WTC11 (cell line): ENCODE measurements around the gene OPRL1. TPM values are rescaled to one million over a fixed set of nuclear protein-coding genes. Genes with fewer than 3 reads are reported as not detected.

ENCODE experiments used
- ATAC-seq: fragments of 200-7000 bp; cut with Tn5 transposase; 2 replicates; pipeline ENCODE4 v1.10.0; 2021; ENCODE audit warnings: mild to moderate bottlenecking, moderate library complexity
- CTCF ChIA-PET: fragments of 300-600 bp; sonication (Branson Sonifier 250); formaldehyde crosslinking; loops from one replicate; lab custom pipeline; 2021; ENCODE audit warnings: antibody characterized with exemption; lab: Charles Lee
- POLR2A ChIA-PET: fragments of 350-600 bp; sonication (Branson Sonifier 250); formaldehyde crosslinking; loops from one replicate; lab custom pipeline; 2021; ENCODE audit warnings: antibody characterized with exemption; lab: Charles Lee
- DNase-seq: peaks from one replicate; pipeline ENCODE4 v3.0.0; 2021; ENCODE audit warnings: low spot score
- H3K27ac Mint-ChIP-seq: 2 replicates; pipeline ENCODE4 v1.8.0; 2021; ENCODE audit warnings: mixed read lengths
- H3K27me3 Mint-ChIP-seq: 2 replicates; pipeline ENCODE4 v1.8.0; 2021; ENCODE audit warnings: low read depth, mild to moderate bottlenecking, moderate library complexity, mixed read lengths
- H3K36me3 Mint-ChIP-seq: 2 replicates; pipeline ENCODE4 v1.8.0; 2021; ENCODE audit warnings: mixed read lengths
- H3K4me1 Mint-ChIP-seq: 2 replicates; pipeline ENCODE4 v1.8.0; 2022; ENCODE audit warnings: mixed read lengths
- H3K4me3 Mint-ChIP-seq: 2 replicates; pipeline ENCODE4 v1.8.0; 2021; ENCODE audit warnings: mild to moderate bottlenecking, moderate library complexity, mixed read lengths
- H3K9me3 Mint-ChIP-seq: 2 replicates; pipeline ENCODE4 v1.8.0; 2021; ENCODE audit warnings: mixed read lengths
- ARID4B ChIP-seq: sonication (generic); formaldehyde crosslinking; IDR thresholded peaks from 2 replicates; pipeline ENCODE4 v1.8.0; 2023; ENCODE audit warnings: missing genetic modification reagents, mild to moderate bottlenecking, borderline replicate concordance
- ATF1 ChIP-seq: sonication (generic); formaldehyde crosslinking; IDR thresholded peaks from 2 replicates; pipeline ENCODE4 v1.8.1; 2023; ENCODE audit warnings: mild to moderate bottlenecking, moderate library complexity, missing genetic modification reagents
- EMX1 ChIP-seq: fragments of 250-450 bp; sonication (Bioruptor Pico); IDR thresholded peaks from 2 replicates; pipeline ENCODE4 v1.8.0; 2021; ENCODE audit warnings: mild to moderate bottlenecking
- ETV6 ChIP-seq: sonication (generic); formaldehyde crosslinking; IDR thresholded peaks from 2 replicates; pipeline ENCODE4 v1.8.1; 2022; ENCODE audit warnings: mild to moderate bottlenecking, missing genetic modification reagents
- FOXK1 ChIP-seq: sonication (generic); formaldehyde crosslinking; IDR thresholded peaks from 2 replicates; pipeline ENCODE4 v1.8.0; 2022; ENCODE audit warnings: mild to moderate bottlenecking, moderate library complexity, missing genetic modification reagents
- GABPB1 ChIP-seq: sonication (generic); formaldehyde crosslinking; IDR thresholded peaks from 2 replicates; pipeline ENCODE4 v1.8.1; 2023; ENCODE audit warnings: mild to moderate bottlenecking, missing genetic modification reagents
- GTF2I ChIP-seq: fragments of 250-450 bp; sonication (Bioruptor Pico); conservative IDR thresholded peaks from 2 replicates; pipeline ENCODE4 v1.4.0; 2021; ENCODE audit warnings: mild to moderate bottlenecking
- NR3C1 ChIP-seq: sonication (generic); formaldehyde crosslinking; conservative IDR thresholded peaks from 2 replicates; pipeline ENCODE4 v1.8.1; 2023; ENCODE audit warnings: low read depth, mild to moderate bottlenecking, missing genetic modification reagents
- RELA ChIP-seq: sonication (generic); formaldehyde crosslinking; IDR thresholded peaks from 2 replicates; pipeline ENCODE4 v1.8.1; 2022; ENCODE audit warnings: missing genetic modification reagents, mild to moderate bottlenecking, borderline replicate concordance
- SMAD3 ChIP-seq: sonication (generic); formaldehyde crosslinking; IDR thresholded peaks from 2 replicates; pipeline ENCODE4 v1.8.0; 2022; ENCODE audit warnings: missing genetic modification reagents, mild to moderate bottlenecking, borderline replicate concordance
- ZNF121 ChIP-seq: sonication (generic); formaldehyde crosslinking; IDR thresholded peaks from 2 replicates; pipeline ENCODE4 v1.8.0; 2023; ENCODE audit warnings: missing genetic modification reagents
- ZNF219 ChIP-seq: sonication (generic); formaldehyde crosslinking; IDR thresholded peaks from 2 replicates; pipeline ENCODE4 v1.8.0; 2023; ENCODE audit warnings: missing genetic modification reagents, mild to moderate bottlenecking, borderline replicate concordance
- ZNF232 ChIP-seq: sonication (generic); formaldehyde crosslinking; IDR thresholded peaks from 2 replicates; pipeline ENCODE4 v1.8.0; 2022; ENCODE audit warnings: mild to moderate bottlenecking, missing genetic modification reagents
- ZNF281 ChIP-seq: sonication (generic); formaldehyde crosslinking; IDR thresholded peaks from 2 replicates; pipeline ENCODE4 v1.8.0; 2023; ENCODE audit warnings: mild to moderate bottlenecking, missing genetic modification reagents
- ZNF423 ChIP-seq: fragments of 250-450 bp; sonication (Bioruptor Pico); IDR thresholded peaks from 2 replicates; pipeline ENCODE4 v2.1.2; 2022; ENCODE audit warnings: mild to moderate bottlenecking, moderate library complexity
- total RNA-seq: library from RNA; stranded (reverse); gene quantifications from 3 replicates; pipeline ENCODE4 v1.2.3, GENCODE V29; 2021
- TF ChIP-seq, protein P1 (sequence below): sonication (generic); formaldehyde crosslinking; IDR thresholded peaks from 2 replicates; pipeline ENCODE4 v1.8.0; 2022; ENCODE audit warnings: mild to moderate bottlenecking, missing genetic modification reagents
- TF ChIP-seq, protein P2 (sequence below): sonication (generic); formaldehyde crosslinking; IDR thresholded peaks from 2 replicates; pipeline ENCODE4 v1.8.1; 2023; ENCODE audit warnings: mild to moderate bottlenecking, moderate library complexity, missing genetic modification reagents
- TF ChIP-seq, protein P3 (sequence below): sonication (generic); formaldehyde crosslinking; IDR thresholded peaks from 2 replicates; pipeline ENCODE4 v1.8.0; 2023; ENCODE audit warnings: missing genetic modification reagents
- TF ChIP-seq, protein P4 (sequence below): sonication (generic); formaldehyde crosslinking; IDR thresholded peaks from 2 replicates; pipeline ENCODE4 v1.8.1; 2023; ENCODE audit warnings: mild to moderate bottlenecking, missing genetic modification reagents

OPRL1 gene
- total RNA-seq, 1 experiment from 2014 or later = 2.0 TPM

DNA sequence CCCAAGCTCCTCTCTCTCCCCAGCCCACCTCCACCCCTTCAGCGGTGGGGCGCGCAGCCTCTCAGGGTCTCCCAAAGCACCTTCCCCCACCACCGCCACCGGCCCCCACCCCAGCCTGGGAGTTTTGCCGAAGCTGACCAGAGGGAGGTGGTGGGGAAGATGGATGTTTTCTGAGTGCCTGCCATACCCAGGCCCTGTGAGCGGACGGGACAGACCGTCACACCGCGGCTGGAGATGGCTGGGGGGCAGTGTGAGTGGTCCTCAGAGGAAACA is 38.2 kb upstream of the OPRL1 start:
- DNase-seq (no peak), ATAC-seq (no peak)
- peaks cover 34% of the 10 kb centered on the region for H3K4me1 Mint-ChIP-seq
- H3K4me3 Mint-ChIP-seq = peak overlapping the region; percentile 62
- CTCF ChIA-PET = interaction anchor here (0.7 to 5.0 kb wide), 3 partner anchors 11 to 61 kb away, joined by 3 to 53 read pairs (median 9); partner anchors contain the start of gene PRPF6
- no peak overlapping the region for H3K27ac Mint-ChIP-seq
- POLR2A ChIA-PET = no interaction called here
- TF ChIP-seq FOXK1 (CRISPR knock-in tag) (no peak), ZNF281 (CRISPR knock-in tag) (no peak), ATF1 (CRISPR knock-in tag) (no peak)
- H3K9me3 Mint-ChIP-seq = no peaks in the 10 kb centered on the region
- peaks cover 71% of the 10 kb centered on the region for H3K27me3 Mint-ChIP-seq
- no peaks in the 10 kb centered on the region for H3K36me3 Mint-ChIP-seq

GRCh38 chr20:64042054-64042781 is 37.7 kb upstream of the OPRL1 start:
- Mint-ChIP-seq H3K36me3 (no peaks in the 10 kb centered on the region), H3K27ac (no peak overlapping the region), H3K27me3 (peaks cover 76% of the 10 kb centered on the region), H3K9me3 (no peaks in the 10 kb centered on the region), H3K4me1 (peaks cover 31% of the 10 kb centered on the region), H3K4me3 (peak overlapping the region; percentile 62)
- ATAC-seq (no peak), DNase-seq (no peak)
- ChIA-PET POLR2A (no interaction called here), CTCF (interaction anchor here (0.7 to 5.0 kb wide), 3 partner anchors 11 to 62 kb away, joined by 3 to 53 read pairs (median 9); partner anchors contain the start of gene PRPF6)
- TF ChIP-seq GABPB1 (CRISPR knock-in tag) (peak; percentile 48; the same call in 1 of the 2 replicates), ARID4B (no peak), FOXK1 (CRISPR knock-in tag) (no peak), ZNF423 (CRISPR knock-in tag) (0 out of 2 replicates have a peak, but pooled peaks have one; percentile 20), ETV6 (CRISPR knock-in tag) (peak; percentile 72; the same call in 1 of the 2 replicates), GTF2I (no peak)
- TF ChIP-seq, protein P1, sequence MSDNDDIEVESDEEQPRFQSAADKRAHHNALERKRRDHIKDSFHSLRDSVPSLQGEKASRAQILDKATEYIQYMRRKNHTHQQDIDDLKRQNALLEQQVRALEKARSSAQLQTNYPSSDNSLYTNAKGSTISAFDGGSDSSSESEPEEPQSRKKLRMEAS (CRISPR knock-in tag) = peak; percentile 47; the same call in 1 of the 2 replicates
- TF ChIP-seq, protein P2, sequence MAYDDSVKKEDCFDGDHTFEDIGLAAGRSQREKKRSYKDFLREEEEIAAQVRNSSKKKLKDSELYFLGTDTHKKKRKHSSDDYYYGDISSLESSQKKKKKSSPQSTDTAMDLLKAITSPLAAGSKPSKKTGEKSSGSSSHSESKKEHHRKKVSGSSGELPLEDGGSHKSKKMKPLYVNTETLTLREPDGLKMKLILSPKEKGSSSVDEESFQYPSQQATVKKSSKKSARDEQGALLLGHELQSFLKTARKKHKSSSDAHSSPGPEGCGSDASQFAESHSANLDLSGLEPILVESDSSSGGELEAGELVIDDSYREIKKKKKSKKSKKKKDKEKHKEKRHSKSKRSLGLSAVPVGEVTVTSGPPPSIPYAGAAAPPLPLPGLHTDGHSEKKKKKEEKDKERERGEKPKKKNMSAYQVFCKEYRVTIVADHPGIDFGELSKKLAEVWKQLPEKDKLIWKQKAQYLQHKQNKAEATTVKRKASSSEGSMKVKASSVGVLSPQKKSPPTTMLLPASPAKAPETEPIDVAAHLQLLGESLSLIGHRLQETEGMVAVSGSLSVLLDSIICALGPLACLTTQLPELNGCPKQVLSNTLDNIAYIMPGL (CRISPR knock-in tag) = 0 out of 2 replicates have a peak, but pooled peaks have one; percentile 17

GRCh38 chr20:64043768-64044167 is 36.1 kb upstream of the OPRL1 start:
- DNase-seq (no peak), ATAC-seq (no peak)
- H3K4me1 Mint-ChIP-seq = peaks cover 28% of the 10 kb centered on the region
- H3K27me3 Mint-ChIP-seq = peaks cover 82% of the 10 kb centered on the region
- no peak overlapping the region for H3K4me3 Mint-ChIP-seq
- H3K36me3 Mint-ChIP-seq = no peaks in the 10 kb centered on the region
- ChIA-PET CTCF (interaction anchor here (0.7 to 2.5 kb wide), 5 partner anchors 11 to 100 kb away, joined by 4 to 16 read pairs (median 5); no protein-coding TSS in a partner anchor), POLR2A (no interaction called here)
- H3K9me3 Mint-ChIP-seq = no peaks in the 10 kb centered on the region
- H3K27ac Mint-ChIP-seq = no peak overlapping the region
- TF ChIP-seq NR3C1 (CRISPR knock-in tag) (no peak), RELA (no peak), ZNF232 (no peak), ZNF121 (CRISPR knock-in tag) (no peak), ZNF219 (CRISPR knock-in tag) (no peak), EMX1 (CRISPR knock-in tag) (no peak), SMAD3 (CRISPR knock-in tag) (no peak)
- TF ChIP-seq, protein P3, sequence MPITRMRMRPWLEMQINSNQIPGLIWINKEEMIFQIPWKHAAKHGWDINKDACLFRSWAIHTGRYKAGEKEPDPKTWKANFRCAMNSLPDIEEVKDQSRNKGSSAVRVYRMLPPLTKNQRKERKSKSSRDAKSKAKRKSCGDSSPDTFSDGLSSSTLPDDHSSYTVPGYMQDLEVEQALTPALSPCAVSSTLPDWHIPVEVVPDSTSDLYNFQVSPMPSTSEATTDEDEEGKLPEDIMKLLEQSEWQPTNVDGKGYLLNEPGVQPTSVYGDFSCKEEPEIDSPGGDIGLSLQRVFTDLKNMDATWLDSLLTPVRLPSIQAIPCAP (CRISPR knock-in tag) = no peak
- TF ChIP-seq, protein P4, sequence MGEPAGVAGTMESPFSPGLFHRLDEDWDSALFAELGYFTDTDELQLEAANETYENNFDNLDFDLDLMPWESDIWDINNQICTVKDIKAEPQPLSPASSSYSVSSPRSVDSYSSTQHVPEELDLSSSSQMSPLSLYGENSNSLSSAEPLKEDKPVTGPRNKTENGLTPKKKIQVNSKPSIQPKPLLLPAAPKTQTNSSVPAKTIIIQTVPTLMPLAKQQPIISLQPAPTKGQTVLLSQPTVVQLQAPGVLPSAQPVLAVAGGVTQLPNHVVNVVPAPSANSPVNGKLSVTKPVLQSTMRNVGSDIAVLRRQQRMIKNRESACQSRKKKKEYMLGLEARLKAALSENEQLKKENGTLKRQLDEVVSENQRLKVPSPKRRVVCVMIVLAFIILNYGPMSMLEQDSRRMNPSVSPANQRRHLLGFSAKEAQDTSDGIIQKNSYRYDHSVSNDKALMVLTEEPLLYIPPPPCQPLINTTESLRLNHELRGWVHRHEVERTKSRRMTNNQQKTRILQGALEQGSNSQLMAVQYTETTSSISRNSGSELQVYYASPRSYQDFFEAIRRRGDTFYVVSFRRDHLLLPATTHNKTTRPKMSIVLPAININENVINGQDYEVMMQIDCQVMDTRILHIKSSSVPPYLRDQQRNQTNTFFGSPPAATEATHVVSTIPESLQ (CRISPR knock-in tag) = no peak
